ENCODE results near the gene TSNAXIP1. TPM values are rescaled to one million over a fixed set of nuclear protein-coding genes. Genes with fewer than 3 reads are reported as not detected.

TSNAXIP1 gene
- total RNA-seq, 1 donor from 2014 or later: 6.6 TPM

DNA sequence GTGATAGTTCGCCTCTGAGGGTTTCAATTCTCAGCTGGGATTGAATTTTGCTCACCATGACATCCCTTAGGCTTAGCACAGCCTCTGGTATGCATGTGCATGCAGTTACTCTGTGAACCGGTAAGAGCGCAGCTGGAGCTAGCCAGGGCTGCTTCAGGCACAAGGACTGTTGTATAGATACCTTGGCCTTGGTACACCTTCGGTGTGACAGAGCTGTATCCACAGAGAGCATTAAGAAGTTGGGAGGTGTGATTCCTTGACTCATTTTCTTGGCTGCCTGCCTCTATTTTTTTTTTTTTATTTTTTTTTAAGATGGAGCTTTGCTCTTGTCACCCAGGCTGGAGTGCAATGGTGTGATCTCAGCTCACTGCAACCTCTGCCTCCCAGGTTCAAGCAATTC is 37.8 kb downstream of the TSNAXIP1 start:
- H3K36me3 Mint-ChIP-seq (ENCODE audit: low read depth): no peaks in the 10 kb centered on the region
- peaks cover 54% of the 10 kb centered on the region for H3K4me1 Mint-ChIP-seq
- H3K27ac Mint-ChIP-seq (ENCODE audit: unreplicated experiment): peak overlapping the region; percentile 29
- no peak for DNase-seq (ENCODE audit: low read depth, low spot score)
- H3K9me3 Mint-ChIP-seq: no peaks in the 10 kb centered on the region
- no peak for TF ChIP-seq CTCF (conservative IDR thresholded peaks at IDR 0.05)
- H3K4me3 Mint-ChIP-seq: peak overlapping the region; percentile 88
- H3K27me3 Mint-ChIP-seq (ENCODE audit: low read depth): no peaks in the 10 kb centered on the region

GRCh38 chr16:67845291-67846062 is 38.8 kb downstream of the TSNAXIP1 start:
- no peak for TF ChIP-seq CTCF (conservative IDR thresholded peaks at IDR 0.05)
- Mint-ChIP-seq H3K4me3 (peak overlapping the region; percentile 88), H3K27me3 (ENCODE audit: low read depth) (no peaks in the 10 kb centered on the region), H3K27ac (ENCODE audit: unreplicated experiment) (peak overlapping the region; percentile 94), H3K4me1 (peaks cover 54% of the 10 kb centered on the region), H3K36me3 (ENCODE audit: low read depth) (no peaks in the 10 kb centered on the region), H3K9me3 (no peaks in the 10 kb centered on the region)
- DNase-seq (ENCODE audit: low read depth, low spot score): no peak

- Mint-ChIP-seq H3K36me3 (ENCODE audit: low read depth) (no peaks in the 10 kb centered on the region), H3K9me3 (no peaks in the 10 kb centered on the region), H3K4me3 (peak overlapping the region; percentile 88), H3K27ac (ENCODE audit: unreplicated experiment) (peak overlapping the region; percentile 94), H3K27me3 (ENCODE audit: low read depth) (no peaks in the 10 kb centered on the region), H3K4me1 (peaks cover 54% of the 10 kb centered on the region)
- no peak for DNase-seq (ENCODE audit: low read depth, low spot score)
- no peak for TF ChIP-seq CTCF (conservative IDR thresholded peaks at IDR 0.05)
Observed at GRCh38 chr16:67846063-67846319, 39.3 kb downstream of the TSNAXIP1 start.

DNA sequence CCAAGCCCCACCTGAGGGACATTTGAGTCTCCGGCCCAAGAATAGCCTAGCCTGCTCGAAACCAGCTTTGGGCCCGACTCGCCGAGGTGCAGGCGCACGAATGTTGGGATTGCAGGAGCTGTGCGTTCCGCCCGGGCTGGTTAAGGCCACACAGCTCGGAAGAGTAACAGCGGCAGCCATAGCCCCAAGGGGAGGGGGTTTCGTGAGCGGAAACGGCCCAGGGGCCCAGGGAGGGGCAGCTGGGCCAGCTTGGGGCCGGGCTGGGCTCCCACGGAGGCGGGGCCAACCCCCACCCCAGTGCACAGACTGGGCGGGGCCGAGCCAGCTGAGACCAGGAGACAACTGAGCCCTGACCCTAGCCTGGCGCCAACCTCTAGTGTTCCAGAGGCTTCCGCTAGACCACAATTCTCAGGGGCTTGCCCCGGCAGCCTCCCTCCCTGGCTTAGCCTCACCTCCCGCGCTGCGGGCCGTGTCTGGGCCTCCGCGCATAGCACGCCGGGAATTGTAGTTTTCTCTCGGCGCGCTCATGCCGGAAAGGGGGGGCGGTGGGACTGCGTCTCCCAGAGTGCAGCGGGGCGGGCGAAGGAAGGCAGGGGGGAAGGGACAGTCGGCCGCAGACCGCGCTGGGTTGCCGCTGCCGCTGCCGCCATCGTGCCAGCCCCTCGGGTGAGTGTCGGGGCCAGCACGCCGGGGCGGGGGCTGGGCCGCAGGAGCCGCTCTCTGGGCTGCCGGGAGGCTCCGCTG is 39.8 kb downstream of the TSNAXIP1 start, which contains the start of gene NUTF2:
NUTF2 (plus strand) TSS at position 614 of the 744 bp plus-strand sequence. CDS start 18,198 bp downstream, outside the sequence.
- H3K27ac Mint-ChIP-seq (ENCODE audit: unreplicated experiment): peak within 1 kb of the TSS; percentile 97
- no peaks in the 10 kb centered on the region for H3K36me3 Mint-ChIP-seq (ENCODE audit: low read depth)
- TF ChIP-seq CTCF (conservative IDR thresholded peaks at IDR 0.05): no peak
- no peaks in the 10 kb centered on the region for H3K9me3 Mint-ChIP-seq
- DNase-seq (ENCODE audit: low read depth, low spot score): peak; percentile 96
- H3K4me1 Mint-ChIP-seq: peaks cover 51% of the 10 kb centered on the region
- no peaks in the 10 kb centered on the region for H3K27me3 Mint-ChIP-seq (ENCODE audit: low read depth)
- peak within 1 kb of the TSS; percentile 98 for H3K4me3 Mint-ChIP-seq

DNA sequence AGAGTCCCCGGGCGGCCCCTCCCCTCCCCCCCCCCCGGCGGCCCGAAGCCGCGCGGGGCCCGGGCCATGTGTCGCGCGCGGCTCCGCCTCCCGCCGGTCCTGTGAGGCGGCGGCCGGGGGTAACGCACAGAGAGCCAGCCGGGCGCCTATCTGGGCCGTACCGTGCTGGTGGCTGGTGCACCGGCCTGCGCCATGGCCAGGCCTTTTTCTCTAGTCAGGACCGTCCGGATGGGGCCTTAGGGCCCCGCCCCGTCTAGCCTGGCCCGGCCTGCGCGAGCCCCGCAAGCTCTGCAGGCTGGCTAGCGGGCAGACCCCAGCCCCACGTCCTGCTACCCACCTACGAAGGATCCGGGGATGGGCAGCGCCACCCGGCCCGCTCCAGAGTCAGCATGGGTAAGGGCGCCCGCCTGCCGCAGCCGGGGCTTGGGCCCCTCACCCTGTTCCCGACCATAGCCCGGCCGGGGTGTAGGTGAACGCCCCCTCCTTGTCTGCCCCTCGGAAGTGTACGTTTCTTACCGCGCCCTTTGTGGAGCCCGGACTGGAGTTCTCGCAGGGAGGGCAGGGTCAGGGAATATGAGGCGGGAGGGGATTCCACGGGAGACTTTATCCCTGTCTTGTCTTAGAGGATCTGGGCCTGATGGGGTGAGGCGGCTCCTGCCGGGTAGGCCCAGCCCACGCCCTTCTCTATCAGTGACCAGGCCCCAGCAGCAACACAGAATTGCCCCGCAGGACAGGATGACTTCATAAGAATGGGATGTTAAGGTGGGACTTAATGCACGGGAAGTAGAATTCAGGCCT is 40.6 kb downstream of the TSNAXIP1 start, which contains the start of gene CENPT:
CENPT (minus strand) TSS at position 630 of the 798 bp plus-strand sequence. CDS start 13,834 bp downstream, outside the sequence.
- peak within 1 kb of the TSS; percentile 97 for H3K27ac Mint-ChIP-seq (ENCODE audit: unreplicated experiment)
- no peak for TF ChIP-seq CTCF (conservative IDR thresholded peaks at IDR 0.05)
- H3K4me1 Mint-ChIP-seq: peaks cover 46% of the 10 kb centered on the region
- H3K36me3 Mint-ChIP-seq (ENCODE audit: low read depth): no peaks in the 10 kb centered on the region
- no peaks in the 10 kb centered on the region for H3K9me3 Mint-ChIP-seq
- DNase-seq (ENCODE audit: low read depth, low spot score): no peak
- H3K4me3 Mint-ChIP-seq: peak within 1 kb of the TSS; percentile 98
- no peaks in the 10 kb centered on the region for H3K27me3 Mint-ChIP-seq (ENCODE audit: low read depth)
